ENCODE data around the gene PDCD6IP. TPM values are rescaled to one million over a fixed set of nuclear protein-coding genes. Genes with fewer than 3 reads are reported as not detected.

PDCD6IP gene
- total RNA-seq, 1 donor from 2014 or later = 135 TPM

GRCh38 chr3:33914731-33915379, 116.4 kb downstream of the PDCD6IP start:
- Mint-ChIP-seq H3K27me3 (ENCODE audit: low read depth) (peaks cover under 1% of the 10 kb centered on the region), H3K9me3 (no peaks in the 10 kb centered on the region), H3K4me3 (no peak overlapping the region), H3K4me1 (peaks cover 48% of the 10 kb centered on the region), H3K36me3 (no peaks in the 10 kb centered on the region), H3K27ac (peak overlapping the region; percentile 56)
- TF ChIP-seq CTCF (IDR thresholded peaks at IDR 0.05; ENCODE audit: unreplicated experiment) = no peak
- no peak for DNase-seq (ENCODE audit: low spot score in 2 of 2, unreplicated experiment in 2 of 2)

- Mint-ChIP-seq H3K36me3 (no peaks in the 10 kb centered on the region), H3K4me3 (no peak overlapping the region), H3K4me1 (peaks cover 50% of the 10 kb centered on the region), H3K27me3 (ENCODE audit: low read depth) (no peaks in the 10 kb centered on the region), H3K27ac (no peak overlapping the region), H3K9me3 (no peaks in the 10 kb centered on the region)
- no peak for TF ChIP-seq CTCF (IDR thresholded peaks at IDR 0.05; ENCODE audit: unreplicated experiment)
- DNase-seq (ENCODE audit: low spot score in 2 of 2, unreplicated experiment in 2 of 2) = no peak
Measured at GRCh38 chr3:33915796-33916546, 117.5 kb downstream of the PDCD6IP start.

- Mint-ChIP-seq H3K36me3 (no peaks in the 10 kb centered on the region), H3K4me3 (no peak overlapping the region), H3K27ac (peak overlapping the region; percentile 83), H3K4me1 (peaks cover 50% of the 10 kb centered on the region), H3K9me3 (peaks cover 9% of the 10 kb centered on the region), H3K27me3 (ENCODE audit: low read depth) (no peaks in the 10 kb centered on the region)
- no peak for DNase-seq (ENCODE audit: low spot score in 2 of 2, unreplicated experiment in 2 of 2)
- TF ChIP-seq CTCF (IDR thresholded peaks at IDR 0.05; ENCODE audit: unreplicated experiment) = no peak
Measured at GRCh38 chr3:33918126-33918756, 119.8 kb downstream of the PDCD6IP start.

Other genes starting within 250 kb of the PDCD6IP start
- gene CLASP2, start 80.4 kb upstream of the PDCD6IP start, total RNA-seq = 57.6 to 71.3 TPM (median 64.4 TPM) in 3 replicates